H1 (cell line): ENCODE results near the gene PGAM2. TPM values are rescaled to one million over a fixed set of nuclear protein-coding genes. Genes with fewer than 3 reads are reported as not detected.
"Not testable (repeated sequence)": the region's sequence is repeated elsewhere in the genome, so short reads cannot be mapped to it uniquely, and the experiment has no call there.

Experiments used
- CTCF ChIA-PET: fragments of 300-600 bp; sonication (Branson Sonifier 250); formaldehyde crosslinking; loops from one replicate; lab custom pipeline; 2021; ENCODE audit not compliant: partially characterized antibody; lab: Charles Lee
- POLR2A ChIA-PET: fragments of 300-600 bp; sonication (Branson Sonifier 250); formaldehyde crosslinking; loops from one replicate; lab custom pipeline; 2021; ENCODE audit warnings: inconsistent platforms; ENCODE audit not compliant: partially characterized antibody; lab: Charles Lee
- DNase-seq, 2 experiments: peaks; one replicate each; pipeline versions ENCODE4 v3.0.0 to v3.0.0-alpha.2; 2010 to 2022; ENCODE audit warnings: low spot score in 2 of 2, low read depth in 1 of 2, mixed read lengths in 1 of 2
- FAIRE-seq: peaks from 2 replicates; lab custom pipeline; 2011; peaks lifted over from hg19 to GRCh38; lab: Jason Lieb, UNC
- H2AFZ ChIP-seq: 2 replicates; pipeline ENCODE4 v1.8.1; 2012; ENCODE audit warnings: low read length, inconsistent platforms
- H2AK5ac ChIP-seq: 2 replicates; pipeline ENCODE4 v1.6.1; 2013; ENCODE audit warnings: low read depth, low read length
- H2BK120ac ChIP-seq: replicated peaks from 2 replicates; pipeline ENCODE3; 2013; ENCODE audit warnings: low read depth, low read length, inconsistent platforms
- H2BK12ac ChIP-seq: 2 replicates; pipeline ENCODE4 v1.6.1; 2013; ENCODE audit warnings: low read depth, low read length
- H2BK15ac ChIP-seq: 2 replicates; pipeline ENCODE4 v1.6.1; 2013; ENCODE audit warnings: low read length
- H2BK20ac ChIP-seq: 2 replicates; pipeline ENCODE4 v1.6.1; 2013; ENCODE audit warnings: low read length
- H2BK5ac ChIP-seq: 2 replicates; pipeline ENCODE4 v1.6.1; 2013; ENCODE audit warnings: low read depth, low read length
- H3K14ac ChIP-seq: 2 replicates; pipeline ENCODE4 v1.6.1; 2013; ENCODE audit warnings: inconsistent platforms; ENCODE audit not compliant: insufficient read length
- H3K18ac ChIP-seq: 2 replicates; pipeline ENCODE4 v1.6.1; 2013; ENCODE audit warnings: low read length; ENCODE audit errors: extremely low read depth
- H3K23ac ChIP-seq: 2 replicates; pipeline ENCODE4 v1.6.1; 2013; ENCODE audit warnings: inconsistent platforms; ENCODE audit not compliant: insufficient read length
- H3K23me2 ChIP-seq: 2 replicates; pipeline ENCODE4 v1.6.1; 2013; ENCODE audit warnings: low read depth, low read length
- H3K27ac ChIP-seq: 2 replicates; pipeline ENCODE4 v1.6.1; 2011; ENCODE audit warnings: low read depth, low read length, inconsistent platforms
- H3K27me3 ChIP-seq, 4 experiments: replicated peaks in 1 of 4; 1 replicate in 1 of 4; 2 replicates in 3 of 4; pipeline versions ENCODE4 v1.6.1 to v1.8.1; 2011 to 2013; ENCODE audit warnings: low read length in 3 of 4, mild to moderate bottlenecking in 3 of 4, inconsistent platforms in 2 of 4, mixed read lengths in 2 of 4, moderate library complexity in 1 of 4; ENCODE audit not compliant: control insufficient read depth in 3 of 4, insufficient read depth in 3 of 4; ENCODE audit errors: extremely low read depth in 1 of 4
- H3K36me3 ChIP-seq, 4 experiments: 2 replicates each; pipeline versions ENCODE4 v1.6.1 to v1.8.1; 2011 to 2013; ENCODE audit warnings: mild to moderate bottlenecking in 4 of 4, low read length in 3 of 4, moderate library complexity in 2 of 4, control low read depth in 1 of 4, inconsistent platforms in 1 of 4; ENCODE audit not compliant: insufficient read depth in 4 of 4, control insufficient read depth in 2 of 4
- H3K4ac ChIP-seq: replicated peaks from 2 replicates; pipeline ENCODE3; 2013; ENCODE audit warnings: low read length, low read depth, mixed read lengths, inconsistent platforms; ENCODE audit not compliant: insufficient read length
- H3K4me1 ChIP-seq, 4 experiments: replicated peaks in 1 of 4; 1 replicate in 1 of 4; 2 replicates in 3 of 4; pipeline versions ENCODE4 v1.6.1 to v1.8.1; 2011 to 2013; ENCODE audit warnings: low read length in 3 of 4, inconsistent platforms in 2 of 4, mixed read lengths in 1 of 4; ENCODE audit not compliant: insufficient read depth in 4 of 4, control insufficient read depth in 3 of 4
- H3K4me2 ChIP-seq, 2 experiments: 2 replicates each; pipeline versions ENCODE4 v1.6.1 to v1.8.1; 2011 to 2013; ENCODE audit warnings: low read depth in 2 of 2, low read length in 2 of 2, control low read depth in 1 of 2, inconsistent platforms in 1 of 2, mild to moderate bottlenecking in 1 of 2; ENCODE audit not compliant: insufficient read depth in 1 of 2
- H3K4me3 ChIP-seq, 4 experiments: fragments of 200-600, 300-600 bp in 1 of 4; sonication (generic), shearing (Covaris generic), sonication (Bioruptor Twin) in 1 of 4; 2 replicates each; pipeline versions ENCODE4 v1.5.1 to v1.8.1; 2011 to 2016; ENCODE audit warnings: low read length in 4 of 4, low read depth in 3 of 4, control low read depth in 2 of 4, inconsistent platforms in 2 of 4, mild to moderate bottlenecking in 2 of 4, mixed read lengths in 1 of 4, moderate library complexity in 1 of 4; ENCODE audit not compliant: insufficient read depth in 2 of 4; ENCODE audit errors: extremely low read depth in 1 of 4
- H3K56ac ChIP-seq: replicated peaks from 2 replicates; pipeline ENCODE3; 2013; ENCODE audit warnings: low read depth, mild to moderate bottlenecking, mixed read lengths, low read length, inconsistent platforms; ENCODE audit not compliant: insufficient read length
- H3K79me1 ChIP-seq: 2 replicates; pipeline ENCODE4 v1.6.1; 2013; ENCODE audit warnings: low read depth, low read length, control low read depth
- H3K79me2 ChIP-seq, 2 experiments: 2 replicates each; pipeline versions ENCODE4 v1.6.1 to v1.8.1; 2012 to 2013; ENCODE audit warnings: low read length in 2 of 2, mild to moderate bottlenecking in 2 of 2, inconsistent platforms in 1 of 2; ENCODE audit not compliant: insufficient read depth in 2 of 2, control insufficient read depth in 1 of 2
- H3K9ac ChIP-seq, 4 experiments: replicated peaks in 1 of 4; 1 replicate in 1 of 4; 2 replicates in 3 of 4; pipeline versions ENCODE4 v1.6.1 to v1.8.1; 2011 to 2013; ENCODE audit warnings: low read depth in 3 of 4, low read length in 3 of 4, control low read depth in 2 of 4, mild to moderate bottlenecking in 2 of 4, moderate library complexity in 2 of 4, inconsistent platforms in 1 of 4; ENCODE audit errors: extremely low read depth in 1 of 4
- H3K9me3 ChIP-seq, 2 experiments: 2 replicates each; pipeline versions ENCODE4 v1.6.1 to v1.8.1; 2012 to 2013; ENCODE audit warnings: mild to moderate bottlenecking in 2 of 2, moderate library complexity in 2 of 2, control low read depth in 1 of 2, inconsistent platforms in 1 of 2, low read depth in 1 of 2, low read length in 1 of 2, mixed read lengths in 1 of 2; ENCODE audit not compliant: insufficient read depth in 2 of 2
- H4K20me1 ChIP-seq, 2 experiments: replicated peaks in 1 of 2; 2 replicates each; pipeline versions ENCODE3 to v1.8.1; 2011 to 2013; ENCODE audit warnings: inconsistent platforms in 2 of 2, low read length in 2 of 2, mild to moderate bottlenecking in 1 of 2; ENCODE audit not compliant: insufficient read depth in 2 of 2, control insufficient read depth in 1 of 2
- H4K5ac ChIP-seq: 2 replicates; pipeline ENCODE4 v1.6.1; 2013; ENCODE audit warnings: low read length, low read depth, mixed read lengths, inconsistent platforms; ENCODE audit not compliant: insufficient read length
- H4K8ac ChIP-seq: 2 replicates; pipeline ENCODE4 v1.8.0; 2013; ENCODE audit warnings: mild to moderate bottlenecking, moderate library complexity, low read length, inconsistent platforms; ENCODE audit not compliant: insufficient read depth; ENCODE audit errors: extremely low read depth
- H4K91ac ChIP-seq: replicated peaks from 2 replicates; pipeline ENCODE3; 2013; ENCODE audit warnings: low read length, mixed read lengths, inconsistent platforms; ENCODE audit not compliant: insufficient read length
- WGBS, 2 experiments: shearing (Covaris generic) in 1 of 2; methylation state at CpG; one replicate each; pipeline versions ENCODE4 v1.1.6 to v1.1.7; 2013 to 2015; ENCODE audit warnings: low lambda C conversion rate in 2 of 2, mixed read lengths in 2 of 2, inconsistent platforms in 1 of 2, low coverage in 1 of 2, missing lambda C conversion rate in 1 of 2; ENCODE audit not compliant: insufficient replicate concordance in 2 of 2, insufficient coverage in 1 of 2, insufficient read length in 1 of 2; ENCODE audit errors: extremely low coverage in 1 of 2, missing lambda C conversion rate in 1 of 2; 5-methylcytosine and 5-hydroxymethylcytosine counted together
- polyA plus RNA-seq, 7 experiments: library from polyadenylated mRNA; depleted of rRNA in 3 of 7; stranded (reverse) in 5 of 7; unstranded in 2 of 7; fragments of >200 nt in 5 of 7; fragments of 200-250 nt in 2 of 7; gene quantifications; 1 replicate in 5 of 7; 2 replicates in 1 of 7; 4 replicates in 1 of 7; pipeline versions ENCODE4 v1.2.1 to v1.2.3, GENCODE V29; 2011 to 2013; ENCODE audit warnings: missing spikeins in 2 of 7, mixed read lengths in 2 of 7
- total RNA-seq: library from RNA; stranded (reverse); fragmentation: NEBNext Ultra II Directional; extraction: Animal tissue kit (Norgen Biotek cat#: 25700); gene quantifications from 2 replicates; pipeline ENCODE4 v1.2.1, GENCODE V29; 2021

Gene PGAM2
- total and polyA plus RNA-seq, 2 of the 8 experiments (the other 6 are each of a cell fraction or from before 2014, with no cell fraction given), result 2.1 to 2.9 TPM

DNA sequence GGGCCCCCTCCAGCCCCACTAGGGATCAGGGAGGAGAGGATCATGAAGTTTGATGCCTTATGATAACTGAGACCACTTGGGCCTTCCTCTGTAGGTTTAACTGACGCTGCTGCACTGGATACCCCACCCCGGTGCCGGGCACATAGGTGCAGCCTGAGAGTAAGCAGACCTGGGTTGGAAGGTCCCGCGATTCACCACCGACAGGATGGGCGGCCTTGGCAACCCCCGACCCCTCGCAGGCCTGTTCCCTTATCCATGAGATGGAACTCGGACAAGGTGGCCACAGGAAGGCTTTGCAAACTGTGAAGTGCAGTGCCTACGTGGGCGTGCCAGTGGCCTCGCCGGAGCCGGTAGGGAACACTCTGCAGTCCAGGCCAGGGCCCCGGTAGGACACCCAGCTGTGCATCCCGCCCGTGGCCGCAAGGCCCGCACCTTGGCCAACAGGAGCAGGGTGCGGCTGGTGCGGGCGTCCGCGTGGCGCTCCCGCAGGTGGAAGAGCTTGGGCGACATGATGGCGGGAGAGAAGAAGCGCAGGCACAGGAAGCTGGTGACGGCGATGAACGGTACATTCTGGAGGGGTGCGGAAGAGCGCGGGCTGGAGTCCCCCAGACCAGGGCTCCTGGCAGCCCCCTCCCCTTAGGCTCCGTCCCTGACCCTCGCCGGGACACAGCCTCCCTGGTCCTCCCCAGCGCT lies 25.4 kb downstream of the PGAM2 start:
- H3K23ac ChIP-seq, H3K27me3 ChIP-seq, H3K18ac ChIP-seq, H3K9me3 ChIP-seq, H2BK120ac ChIP-seq, FAIRE-seq, H2BK5ac ChIP-seq, H2BK12ac ChIP-seq, CTCF ChIA-PET, H3K36me3 ChIP-seq, H3K27ac ChIP-seq, H4K20me1 ChIP-seq, H2AK5ac ChIP-seq, H3K56ac ChIP-seq, H3K14ac ChIP-seq, H4K5ac ChIP-seq, H3K79me2 ChIP-seq, H4K91ac ChIP-seq, POLR2A ChIA-PET, DNase-seq, H2AFZ ChIP-seq, H4K8ac ChIP-seq, H3K4ac ChIP-seq, H3K9ac ChIP-seq, H2BK20ac ChIP-seq, H2BK15ac ChIP-seq, H3K4me1 ChIP-seq, H3K79me1 ChIP-seq: not testable (repeated sequence)
- Histone ChIP-seq H3K23me2 (peaks cover 12% of the 10 kb centered on the region), H3K4me2 (peak overlapping the region; percentile 49 to 62), H3K4me3 (peak overlapping the region in 2 of 4 experiments; percentile 23 to 50; a peak in 6 of 8 replicates)
- no CpG with 5 or more reads among the region's 40 CpGs for WGBS, 2 experiments
